Activated CD4-positive, alpha-beta T cell treated with anti-CD3 and anti-CD28 coated beads, Interleukin-2, amount 10 ng/mL, durations not matched to agents 24 days and 14 days (primary cell): ENCODE results near the gene UNC5C. TPM values are rescaled to one million over a fixed set of nuclear protein-coding genes. Genes with fewer than 3 reads are reported as not detected.

Experiments
- DNase-seq: peaks from one replicate; pipeline ENCODE4 v3.0.0; 2022
- H3K27ac Mint-ChIP-seq: one replicate; pipeline ENCODE4 v1.8.0; 2022; ENCODE audit warnings: mild to moderate bottlenecking, mixed read lengths
- H3K27me3 Mint-ChIP-seq: one replicate; pipeline ENCODE4 v1.8.0; 2022; ENCODE audit warnings: mixed read lengths
- H3K36me3 Mint-ChIP-seq: one replicate; pipeline ENCODE4 v1.8.0; 2022; ENCODE audit warnings: low read depth, mild to moderate bottlenecking, mixed read lengths
- H3K4me1 Mint-ChIP-seq: one replicate; pipeline ENCODE4 v1.8.0; 2021; ENCODE audit warnings: mixed read lengths
- H3K4me3 Mint-ChIP-seq: one replicate; pipeline ENCODE4 v1.8.0; 2022; ENCODE audit warnings: mild to moderate bottlenecking, moderate library complexity, mixed read lengths
- H3K9me3 Mint-ChIP-seq: one replicate; pipeline ENCODE4 v1.8.0; 2021; ENCODE audit warnings: mixed read lengths
- intact Hi-C: fragments of 100-400 bp; cut with micrococcal nuclease; formaldehyde crosslinking; loops from one replicate; pipeline ENCODE4 v1.15.1; 2023
- total RNA-seq: library from RNA; stranded (reverse); gene quantifications from 2 replicates; pipeline ENCODE4 v1.2.3, GENCODE V29; 2022

The UNC5C gene
- total RNA-seq, 1 donor from 2014 or later, result not detected

- Mint-ChIP-seq H3K27ac (no peak overlapping the region), H3K36me3 (no peaks in the 10 kb centered on the region), H3K4me1 (no peaks in the 10 kb centered on the region), H3K9me3 (no peaks in the 10 kb centered on the region), H3K27me3 (peaks cover 1% of the 10 kb centered on the region), H3K4me3 (no peak overlapping the region)
- intact Hi-C loops, result no loop called here
- no peak for DNase-seq
Measured at GRCh38 chr4:95504501-95504900, 44.3 kb downstream of the UNC5C start.

DNA sequence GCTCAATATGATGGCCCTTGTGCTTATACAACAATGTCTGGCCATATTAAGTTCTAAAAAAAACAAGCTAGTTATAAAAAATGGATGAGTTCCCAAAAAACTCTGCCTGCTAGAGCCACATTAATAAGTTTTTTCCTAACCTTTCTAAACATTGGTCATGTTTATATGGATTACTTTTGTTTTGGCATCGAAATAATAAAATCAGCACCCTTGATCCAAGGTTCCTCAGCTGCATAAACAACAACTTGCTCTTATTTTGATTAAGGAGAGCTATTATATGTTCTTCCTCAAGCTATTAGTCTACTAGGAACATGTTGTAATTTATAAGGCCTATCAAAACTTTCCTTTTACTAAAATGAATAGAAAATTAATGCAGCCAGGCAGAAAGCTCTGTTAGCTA lies 48.4 kb downstream of the UNC5C start:
- H3K9me3 Mint-ChIP-seq, result no peaks in the 10 kb centered on the region
- no peaks in the 10 kb centered on the region for H3K4me1 Mint-ChIP-seq
- H3K4me3 Mint-ChIP-seq, result no peak overlapping the region
- H3K27me3 Mint-ChIP-seq, result peaks cover 1% of the 10 kb centered on the region
- no peak overlapping the region for H3K27ac Mint-ChIP-seq
- DNase-seq, result no peak
- intact Hi-C loops, result no loop called here
- no peaks in the 10 kb centered on the region for H3K36me3 Mint-ChIP-seq

GRCh38 chr4:95499291-95499696 lies 49.5 kb downstream of the UNC5C start:
- Mint-ChIP-seq H3K27me3 (peaks cover 1% of the 10 kb centered on the region), H3K9me3 (no peaks in the 10 kb centered on the region), H3K27ac (no peak overlapping the region), H3K4me1 (no peaks in the 10 kb centered on the region), H3K4me3 (no peak overlapping the region), H3K36me3 (no peaks in the 10 kb centered on the region)
- intact Hi-C loops, result no loop called here
- no peak for DNase-seq

DNA sequence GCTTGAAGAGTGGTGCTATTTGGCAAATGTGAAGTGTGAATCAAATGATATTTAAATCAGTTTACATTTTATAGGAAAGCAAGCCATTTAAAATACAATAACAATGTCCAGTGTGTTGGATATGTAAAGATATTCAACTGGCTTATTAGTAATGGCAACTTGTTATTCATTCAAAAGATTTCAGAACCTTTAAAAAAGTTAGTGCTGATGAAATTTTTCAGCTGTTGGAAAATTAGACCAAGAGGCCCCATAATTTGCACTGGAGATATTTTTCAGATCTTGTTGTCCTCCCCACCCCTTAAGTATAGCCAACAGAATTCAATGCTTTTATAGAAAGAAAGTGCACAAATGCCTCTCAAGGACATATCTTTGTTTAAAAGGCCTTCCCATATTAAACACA lies 54.6 kb downstream of the UNC5C start:
- H3K36me3 Mint-ChIP-seq, result no peaks in the 10 kb centered on the region
- intact Hi-C loops, result no loop called here

DNA sequence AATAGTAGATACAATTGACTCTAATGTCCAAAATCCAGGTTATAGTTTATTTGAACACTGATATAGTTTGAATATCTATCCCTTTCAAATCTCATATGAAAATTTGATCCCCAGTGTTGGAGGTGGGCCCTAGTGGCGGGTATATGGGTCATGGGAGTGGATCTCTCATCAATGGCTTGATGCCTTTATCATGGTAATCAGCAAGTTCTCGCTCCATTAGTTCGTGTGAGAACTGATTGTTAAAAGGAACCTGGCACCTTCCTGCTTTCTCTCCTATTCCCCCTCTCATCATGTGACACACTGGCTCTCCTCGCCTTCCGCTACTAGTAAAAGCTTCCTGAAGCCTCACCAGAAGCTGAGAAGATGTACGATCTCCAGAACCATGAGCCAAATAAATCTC lies 70.1 kb downstream of the UNC5C start:
- Mint-ChIP-seq H3K4me3 (no peak overlapping the region), H3K27me3 (no peaks in the 10 kb centered on the region), H3K4me1 (no peaks in the 10 kb centered on the region), H3K27ac (no peak overlapping the region), H3K36me3 (no peaks in the 10 kb centered on the region), H3K9me3 (no peaks in the 10 kb centered on the region)
- intact Hi-C loops, result no loop called here
- DNase-seq, result no peak

More for the DNA sequence above, 54.6 kb downstream of the UNC5C start:
- DNase-seq, result no peak
- Mint-ChIP-seq H3K27me3 (no peaks in the 10 kb centered on the region), H3K4me3 (no peak overlapping the region), H3K9me3 (no peaks in the 10 kb centered on the region), H3K27ac (no peak overlapping the region), H3K4me1 (no peaks in the 10 kb centered on the region)

DNA sequence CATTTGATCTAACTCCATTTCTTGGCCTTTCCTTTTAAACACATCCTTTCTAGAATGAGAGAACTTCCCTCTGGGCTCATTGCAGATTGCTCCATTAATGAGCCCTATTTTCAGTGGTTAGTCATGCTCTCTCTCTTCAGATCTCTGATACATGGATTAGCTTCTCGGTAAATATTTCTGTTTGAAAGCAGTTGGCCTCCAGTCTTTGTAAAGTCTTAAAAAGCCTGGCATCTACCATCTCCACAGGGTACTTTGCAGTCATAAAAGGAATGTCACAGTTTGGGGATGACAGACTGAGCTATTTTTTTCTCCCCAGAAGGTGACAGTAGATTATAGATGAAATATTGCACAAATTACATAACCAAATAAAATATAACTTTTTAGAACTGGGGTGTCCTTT lies 72.7 kb downstream of the UNC5C start:
- Mint-ChIP-seq H3K27ac (no peak overlapping the region), H3K4me1 (no peaks in the 10 kb centered on the region), H3K9me3 (no peaks in the 10 kb centered on the region), H3K27me3 (no peaks in the 10 kb centered on the region), H3K4me3 (no peak overlapping the region), H3K36me3 (no peaks in the 10 kb centered on the region)
- DNase-seq, result no peak
- intact Hi-C loops, result no loop called here

GRCh38 chr4:95472534-95472933 lies 76.2 kb downstream of the UNC5C start:
- Mint-ChIP-seq H3K4me1 (no peaks in the 10 kb centered on the region), H3K9me3 (no peaks in the 10 kb centered on the region), H3K4me3 (no peak overlapping the region), H3K36me3 (no peaks in the 10 kb centered on the region), H3K27ac (no peak overlapping the region), H3K27me3 (no peaks in the 10 kb centered on the region)
- intact Hi-C loops, result no loop called here
- DNase-seq, result no peak

- Mint-ChIP-seq H3K27me3 (no peaks in the 10 kb centered on the region), H3K9me3 (no peaks in the 10 kb centered on the region), H3K36me3 (no peaks in the 10 kb centered on the region), H3K4me1 (no peaks in the 10 kb centered on the region), H3K27ac (no peak overlapping the region), H3K4me3 (no peak overlapping the region)
- intact Hi-C loops, result no loop called here
- no peak for DNase-seq
Measured at GRCh38 chr4:95470622-95471021, 78.2 kb downstream of the UNC5C start.

- intact Hi-C loops, result no loop called here
- Mint-ChIP-seq H3K4me3 (no peak overlapping the region), H3K27me3 (no peaks in the 10 kb centered on the region), H3K9me3 (no peaks in the 10 kb centered on the region), H3K4me1 (no peaks in the 10 kb centered on the region), H3K27ac (no peak overlapping the region), H3K36me3 (no peaks in the 10 kb centered on the region)
- no peak for DNase-seq
Measured at GRCh38 chr4:95469617-95470016, 79.2 kb downstream of the UNC5C start.

DNA sequence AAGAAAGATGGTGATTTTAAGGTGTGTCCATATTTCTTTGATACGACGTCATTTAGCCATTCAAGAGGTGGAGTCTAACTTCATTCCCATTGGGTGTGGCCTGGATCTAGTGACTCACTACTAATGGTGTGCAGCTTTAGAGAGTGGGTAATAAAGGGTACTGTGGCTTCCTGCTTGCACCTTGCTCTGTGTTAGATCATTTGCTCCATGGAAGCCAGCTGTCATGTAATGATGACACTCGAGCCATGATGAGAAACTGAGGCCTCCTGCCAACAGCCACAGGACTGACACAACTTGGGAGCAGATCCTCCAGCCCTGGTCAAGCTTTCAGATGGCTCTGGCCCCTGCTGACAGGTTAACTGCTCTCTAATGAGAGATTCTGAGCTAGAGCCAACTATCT lies 82.0 kb downstream of the UNC5C start:
- H3K4me1 Mint-ChIP-seq, result no peaks in the 10 kb centered on the region
- H3K4me3 Mint-ChIP-seq, result no peak overlapping the region
- no peaks in the 10 kb centered on the region for H3K36me3 Mint-ChIP-seq
- no peaks in the 10 kb centered on the region for H3K9me3 Mint-ChIP-seq
- no peaks in the 10 kb centered on the region for H3K27me3 Mint-ChIP-seq
- no peak overlapping the region for H3K27ac Mint-ChIP-seq
- DNase-seq, result no peak
- intact Hi-C loops, result no loop called here

DNA sequence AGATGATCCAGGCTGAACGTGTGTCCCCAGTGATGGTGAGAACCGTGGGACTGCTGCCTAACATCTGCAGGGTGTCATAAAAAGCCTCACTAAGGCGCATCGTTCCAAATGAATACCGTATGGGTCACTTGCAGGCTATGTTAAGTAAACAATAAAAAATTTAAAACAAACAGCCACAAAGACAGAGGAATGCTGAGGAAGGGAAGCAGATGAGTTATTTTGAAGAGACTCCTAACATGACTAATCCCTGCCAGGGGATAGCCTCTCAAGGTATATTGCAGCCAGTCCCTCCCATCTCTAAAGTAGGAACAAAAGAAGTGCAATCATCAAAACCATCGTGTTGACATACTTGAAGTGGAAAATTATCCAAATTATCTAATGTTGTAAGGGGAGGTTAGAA lies 83.8 kb downstream of the UNC5C start:
- Mint-ChIP-seq H3K9me3 (no peaks in the 10 kb centered on the region), H3K36me3 (no peaks in the 10 kb centered on the region), H3K4me1 (no peaks in the 10 kb centered on the region), H3K4me3 (no peak overlapping the region), H3K27me3 (no peaks in the 10 kb centered on the region), H3K27ac (no peak overlapping the region)
- intact Hi-C loops, result no loop called here
- no peak for DNase-seq

- H3K4me1 Mint-ChIP-seq, result no peaks in the 10 kb centered on the region
- H3K27me3 Mint-ChIP-seq, result no peaks in the 10 kb centered on the region
- H3K9me3 Mint-ChIP-seq, result no peaks in the 10 kb centered on the region
- H3K27ac Mint-ChIP-seq, result no peak overlapping the region
- H3K36me3 Mint-ChIP-seq, result no peaks in the 10 kb centered on the region
- no peak for DNase-seq
- H3K4me3 Mint-ChIP-seq, result no peak overlapping the region
- intact Hi-C loops, result no loop called here
Measured at GRCh38 chr4:95462921-95463320, 85.9 kb downstream of the UNC5C start.

- Mint-ChIP-seq H3K4me1 (no peaks in the 10 kb centered on the region), H3K4me3 (no peak overlapping the region)
Measured at GRCh38 chr4:95457353-95457752, 91.4 kb downstream of the UNC5C start.

GRCh38 chr4:95450294-95450693 lies 98.5 kb downstream of the UNC5C start:
- no peaks in the 10 kb centered on the region for H3K36me3 Mint-ChIP-seq
- H3K4me3 Mint-ChIP-seq, result no peak overlapping the region
- intact Hi-C loops, result no loop called here
- DNase-seq, result no peak
- H3K4me1 Mint-ChIP-seq, result no peaks in the 10 kb centered on the region
- no peaks in the 10 kb centered on the region for H3K9me3 Mint-ChIP-seq
- H3K27me3 Mint-ChIP-seq, result no peaks in the 10 kb centered on the region
- H3K27ac Mint-ChIP-seq, result no peak overlapping the region

More at GRCh38 chr4:95457353-95457752, 91.4 kb downstream of the UNC5C start:
- H3K9me3 Mint-ChIP-seq, result no peaks in the 10 kb centered on the region
- no peaks in the 10 kb centered on the region for H3K27me3 Mint-ChIP-seq
- intact Hi-C loops, result no loop called here
- H3K36me3 Mint-ChIP-seq, result no peaks in the 10 kb centered on the region
- no peak overlapping the region for H3K27ac Mint-ChIP-seq
- DNase-seq, result no peak

DNA sequence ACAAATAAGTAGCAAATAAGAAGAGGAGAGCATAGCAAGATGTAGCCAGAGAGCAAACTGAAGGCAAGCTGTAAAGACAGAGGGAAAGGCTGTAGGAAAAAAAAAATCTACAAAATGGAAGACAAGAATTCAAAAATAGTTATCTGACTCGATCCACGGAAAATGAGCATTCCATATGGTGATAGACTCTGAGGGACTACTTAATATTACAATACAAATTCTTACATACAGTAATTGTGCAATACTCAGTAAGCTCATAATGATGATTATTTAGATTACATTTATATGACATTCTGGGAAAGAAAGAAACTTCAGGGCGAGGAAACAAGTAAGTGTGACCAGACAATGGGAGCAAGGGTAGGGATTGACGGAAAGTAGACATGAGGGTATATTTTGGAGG lies 102.6 kb downstream of the UNC5C start:
- Mint-ChIP-seq H3K27ac (no peak overlapping the region), H3K9me3 (no peaks in the 10 kb centered on the region), H3K4me3 (no peak overlapping the region), H3K4me1 (no peaks in the 10 kb centered on the region), H3K27me3 (no peaks in the 10 kb centered on the region), H3K36me3 (no peaks in the 10 kb centered on the region)
- intact Hi-C loops, result no loop called here
- DNase-seq, result no peak
